Measurements from ENCODE around the gene SP1. TPM values are rescaled to one million over a fixed set of nuclear protein-coding genes. Genes with fewer than 3 reads are reported as not detected.

The SP1 gene
- total and polyA plus RNA-seq, 2 of the 4 experiments (the other 2 are of a cell fraction): 19.7 to 53.6 TPM

DNA sequence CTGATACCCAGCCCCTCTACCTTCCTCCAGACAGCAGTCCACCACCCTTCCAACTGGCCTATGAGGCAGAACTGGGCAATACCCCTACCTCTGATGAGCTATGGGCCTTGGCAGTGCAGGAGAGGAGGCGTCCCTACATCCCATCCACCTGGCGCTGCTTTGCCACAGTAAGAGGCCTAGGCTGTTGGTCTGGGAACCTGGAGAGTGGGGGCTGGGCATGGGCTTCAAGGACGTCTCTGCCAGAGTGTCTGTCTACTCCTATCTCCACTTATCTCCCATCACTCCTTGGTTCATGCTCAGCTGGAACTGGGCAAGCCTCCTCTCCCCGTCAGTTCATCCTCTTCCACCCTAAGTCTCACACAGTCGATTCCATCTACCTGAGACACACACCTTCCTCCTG is 50.1 kb downstream of the SP1 start (continued):
- TF ChIP-seq CHD1 (IDR thresholded peaks at IDR 0.05; ENCODE audit: low read depth, low read length) (no peak), MAFK (IDR thresholded peaks at IDR 0.05; ENCODE audit: low read depth, low read length) (no peak)

DNA sequence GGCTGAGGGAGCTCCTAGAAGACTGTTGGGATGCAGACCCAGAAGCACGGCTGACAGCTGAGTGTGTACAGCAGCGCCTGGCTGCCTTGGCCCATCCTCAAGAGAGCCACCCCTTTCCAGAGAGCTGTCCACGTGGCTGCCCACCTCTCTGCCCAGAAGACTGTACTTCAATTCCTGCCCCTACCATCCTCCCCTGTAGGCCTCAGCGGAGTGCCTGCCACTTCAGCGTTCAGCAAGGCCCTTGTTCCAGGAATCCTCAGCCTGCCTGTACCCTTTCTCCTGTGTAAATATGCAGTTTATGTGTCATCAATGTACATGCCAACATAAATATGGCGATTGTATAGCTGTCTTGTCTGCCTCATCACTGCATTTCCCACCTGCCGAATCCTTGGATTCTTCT is 51.2 kb downstream of the SP1 start:
- Histone ChIP-seq H3K4me2 (ENCODE audit: low read depth, low read length) (no peak overlapping the region), H2AFZ (replicated peaks; ENCODE audit: low read length, poor library complexity) (peak overlapping the region; percentile 74)
- no TSS peak for BruUV-seq (replicated peaks)

More for the DNA sequence above, 51.2 kb downstream of the SP1 start:
- H3K27ac ChIP-seq (ENCODE audit: insufficient read depth, low read length): no peak overlapping the region
- no peak overlapping the region for H4K8ac ChIP-seq (ENCODE audit: low read depth in 2 of 2, low read length in 2 of 2)
- H3K4me3 ChIP-seq (ENCODE audit: insufficient read depth, low read depth, low read length): no peak overlapping the region
- H2BK20ac ChIP-seq (ENCODE audit: low read depth, low read length): no peak overlapping the region
- H3K18ac ChIP-seq (ENCODE audit: low read depth, low read length): no peak overlapping the region
- H4K20me1 ChIP-seq (ENCODE audit: insufficient read depth, low read length): peaks cover 6% of the 10 kb centered on the region
- DNase-seq (peak; percentile 49), ATAC-seq (ENCODE audit: low read depth) (peak; percentile 22)
- POLR2A ChIA-PET (ENCODE audit: unreplicated experiment): no interaction called here
- H3K9ac ChIP-seq (ENCODE audit: low read depth, low read length): no peak overlapping the region
- intact Hi-C loops (cut with micrococcal nuclease): no loop called here
- H3K4ac ChIP-seq (ENCODE audit: low read depth, low read length): no peak overlapping the region
- no peaks in the 10 kb centered on the region for H3K79me1 ChIP-seq (ENCODE audit: low read depth in 1 of 2, low read length in 2 of 2)
- H2AK9ac ChIP-seq (replicated peaks; ENCODE audit: low read depth, low read length, poor library complexity): no peak overlapping the region
- H4K5ac ChIP-seq (ENCODE audit: low read depth, low read length): no peak overlapping the region
- H2BK120ac ChIP-seq (ENCODE audit: low read depth, low read length): no peak overlapping the region
- H3K9me3 ChIP-seq (ENCODE audit: control insufficient read depth, insufficient read depth, low read length): no peaks in the 10 kb centered on the region
- dilution Hi-C loops (cut with HindIII; ENCODE audit: low sequenced_read_pairs, unreplicated experiment): no loop called here
- in situ Hi-C loops (cut with MboI; ENCODE audit: low sequenced_read_pairs): no loop called here
- H3K23ac ChIP-seq (ENCODE audit: low read depth, low read length): no peak overlapping the region
- TF ChIP-seq MAZ (IDR thresholded peaks at IDR 0.05; ENCODE audit: borderline replicate concordance, low read depth, low read length) (no peak), RAD21 (IDR thresholded peaks at IDR 0.05; ENCODE audit: low read length) (no peak), CHD1 (IDR thresholded peaks at IDR 0.05; ENCODE audit: low read depth, low read length) (no peak), CEBPB (IDR thresholded peaks at IDR 0.05; ENCODE audit: low read depth, low read length) (no peak), BHLHE40 (IDR thresholded peaks at IDR 0.05; ENCODE audit: low read depth, low read length) (no peak), FOS (IDR thresholded peaks at IDR 0.05; ENCODE audit: low read depth, low read length) (no peak), NFE2L2 (IDR thresholded peaks at IDR 0.05; ENCODE audit: low read depth, low read length) (no peak), MXI1 (IDR thresholded peaks at IDR 0.05; ENCODE audit: borderline replicate concordance, low read depth, low read length) (no peak), RFX5 (IDR thresholded peaks at IDR 0.05; ENCODE audit: low read depth, low read length) (no peak), RCOR1 (IDR thresholded peaks at IDR 0.05; ENCODE audit: insufficient replicate concordance, low read length) (no peak), MAFK (IDR thresholded peaks at IDR 0.05; ENCODE audit: low read depth, low read length) (no peak), POLR2A (IDR thresholded peaks at IDR 0.05; ENCODE audit: low read depth, low read length) (no peak)
- TF ChIP-seq, protein P1, sequence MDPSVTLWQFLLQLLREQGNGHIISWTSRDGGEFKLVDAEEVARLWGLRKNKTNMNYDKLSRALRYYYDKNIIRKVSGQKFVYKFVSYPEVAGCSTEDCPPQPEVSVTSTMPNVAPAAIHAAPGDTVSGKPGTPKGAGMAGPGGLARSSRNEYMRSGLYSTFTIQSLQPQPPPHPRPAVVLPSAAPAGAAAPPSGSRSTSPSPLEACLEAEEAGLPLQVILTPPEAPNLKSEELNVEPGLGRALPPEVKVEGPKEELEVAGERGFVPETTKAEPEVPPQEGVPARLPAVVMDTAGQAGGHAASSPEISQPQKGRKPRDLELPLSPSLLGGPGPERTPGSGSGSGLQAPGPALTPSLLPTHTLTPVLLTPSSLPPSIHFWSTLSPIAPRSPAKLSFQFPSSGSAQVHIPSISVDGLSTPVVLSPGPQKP (IDR thresholded peaks at IDR 0.05; ENCODE audit: borderline replicate concordance, low read depth, low read length): no peak
- TF ChIP-seq, protein P2, sequence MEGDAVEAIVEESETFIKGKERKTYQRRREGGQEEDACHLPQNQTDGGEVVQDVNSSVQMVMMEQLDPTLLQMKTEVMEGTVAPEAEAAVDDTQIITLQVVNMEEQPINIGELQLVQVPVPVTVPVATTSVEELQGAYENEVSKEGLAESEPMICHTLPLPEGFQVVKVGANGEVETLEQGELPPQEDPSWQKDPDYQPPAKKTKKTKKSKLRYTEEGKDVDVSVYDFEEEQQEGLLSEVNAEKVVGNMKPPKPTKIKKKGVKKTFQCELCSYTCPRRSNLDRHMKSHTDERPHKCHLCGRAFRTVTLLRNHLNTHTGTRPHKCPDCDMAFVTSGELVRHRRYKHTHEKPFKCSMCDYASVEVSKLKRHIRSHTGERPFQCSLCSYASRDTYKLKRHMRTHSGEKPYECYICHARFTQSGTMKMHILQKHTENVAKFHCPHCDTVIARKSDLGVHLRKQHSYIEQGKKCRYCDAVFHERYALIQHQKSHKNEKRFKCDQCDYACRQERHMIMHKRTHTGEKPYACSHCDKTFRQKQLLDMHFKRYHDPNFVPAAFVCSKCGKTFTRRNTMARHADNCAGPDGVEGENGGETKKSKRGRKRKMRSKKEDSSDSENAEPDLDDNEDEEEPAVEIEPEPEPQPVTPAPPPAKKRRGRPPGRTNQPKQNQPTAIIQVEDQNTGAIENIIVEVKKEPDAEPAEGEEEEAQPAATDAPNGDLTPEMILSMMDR (conservative IDR thresholded peaks at IDR 0.05; ENCODE audit: low read depth, low read length): no peak
- TF ChIP-seq, protein P3, sequence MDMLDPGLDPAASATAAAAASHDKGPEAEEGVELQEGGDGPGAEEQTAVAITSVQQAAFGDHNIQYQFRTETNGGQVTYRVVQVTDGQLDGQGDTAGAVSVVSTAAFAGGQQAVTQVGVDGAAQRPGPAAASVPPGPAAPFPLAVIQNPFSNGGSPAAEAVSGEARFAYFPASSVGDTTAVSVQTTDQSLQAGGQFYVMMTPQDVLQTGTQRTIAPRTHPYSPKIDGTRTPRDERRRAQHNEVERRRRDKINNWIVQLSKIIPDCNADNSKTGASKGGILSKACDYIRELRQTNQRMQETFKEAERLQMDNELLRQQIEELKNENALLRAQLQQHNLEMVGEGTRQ (IDR thresholded peaks at IDR 0.05; ENCODE audit: low read depth, low read length): no peak
- 64% methylated on average over 3 of the region's 7 CpGs; no CpG with 5 or more reads in 1 of the 2 experiments for WGBS, 2 experiments (ENCODE audit: extremely low coverage in 2 of 2, insufficient read length in 1 of 2)
- no peaks in the 10 kb centered on the region for H3K27me3 ChIP-seq (ENCODE audit: control insufficient read depth, insufficient read depth, low read length)
- no peak overlapping the region for H4K91ac ChIP-seq (ENCODE audit: insufficient read depth, low read depth, low read length)
- peaks cover 5% of the 10 kb centered on the region; the same call in 1 of the 2 replicates for H3K4me1 ChIP-seq (ENCODE audit: control insufficient read depth, insufficient read depth, low read length)
- H3K9me1 ChIP-seq (ENCODE audit: insufficient read depth, low read length): peaks cover 18% of the 10 kb centered on the region; the same call in 1 of the 2 replicates
- no peak overlapping the region for H2BK15ac ChIP-seq (ENCODE audit: low read depth, low read length)
- no peaks in the 10 kb centered on the region for H3K36me3 ChIP-seq (ENCODE audit: control insufficient read depth, insufficient read depth, low read length)
- H2BK5ac ChIP-seq (ENCODE audit: low read depth, low read length, poor library complexity, severe bottlenecking): no peak overlapping the region
- H2AK5ac ChIP-seq (ENCODE audit: low read depth, low read length): no peak overlapping the region
- H3K14ac ChIP-seq (replicated peaks; ENCODE audit: low read depth, low read length): no peak overlapping the region
- CTCF ChIA-PET: no interaction called here
- no peak overlapping the region for H3K56ac ChIP-seq (ENCODE audit: extremely low read depth, insufficient read depth, low read length)

All from IMR-90 (cell line).